GM06990 (cell line): ENCODE results near the gene VDAC1.
"Not testable (repeated sequence)": the region's sequence is repeated elsewhere in the genome, so short reads cannot be mapped to it uniquely, and the experiment has no call there.

Experiments used
- DNase-seq: peaks from one replicate; pipeline ENCODE4 v3.0.0-alpha.2; 2011; ENCODE audit not compliant: insufficient read length; ENCODE audit errors: extremely low read depth
- H3K27me3 ChIP-seq: replicated peaks from 2 replicates; pipeline ENCODE4 v1.6.0; 2011; ENCODE audit warnings: low read length; ENCODE audit not compliant: control insufficient read depth, insufficient read depth
- H3K36me3 ChIP-seq: 2 replicates; pipeline ENCODE4 v1.5.1; 2011; ENCODE audit warnings: low read length; ENCODE audit not compliant: control insufficient read depth, insufficient read depth
- H3K4me3 ChIP-seq: replicated peaks from 2 replicates; pipeline ENCODE4 v1.5.1; 2011; ENCODE audit warnings: low read depth, mild to moderate bottlenecking, control low read depth, low read length
- CTCF ChIP-seq: IDR thresholded peaks from 2 replicates; pipeline ENCODE4 v1.5.1; 2011; ENCODE audit warnings: low read length, control low read depth, mild to moderate bottlenecking, inconsistent platforms; ENCODE audit not compliant: insufficient read depth, poor library complexity, severe bottlenecking

The VDAC1 gene

GRCh38 chr5:134038138-134038537 is 33.4 kb upstream of the VDAC1 start:
- DNase-seq = no peak
- H3K36me3 ChIP-seq = no peaks in the 10 kb centered on the region
- TF ChIP-seq CTCF = no peak
- no peaks in the 10 kb centered on the region for H3K27me3 ChIP-seq
- H3K4me3 ChIP-seq = no peak overlapping the region

- H3K27me3 ChIP-seq = no peaks in the 10 kb centered on the region
- H3K36me3 ChIP-seq = no peaks in the 10 kb centered on the region
- TF ChIP-seq CTCF = no peak
- H3K4me3 ChIP-seq = no peak overlapping the region
- DNase-seq = no peak
Observed at GRCh38 chr5:134037160-134037559, 32.4 kb upstream of the VDAC1 start.

- no peak overlapping the region for H3K4me3 ChIP-seq
- no peak for TF ChIP-seq CTCF
- H3K27me3 ChIP-seq = no peaks in the 10 kb centered on the region
- no peaks in the 10 kb centered on the region for H3K36me3 ChIP-seq
- DNase-seq = no peak
Observed at GRCh38 chr5:134034326-134034725, 29.6 kb upstream of the VDAC1 start.

GRCh38 chr5:134030303-134030964 is 25.7 kb upstream of the VDAC1 start:
- not testable (repeated sequence) for H3K36me3 ChIP-seq, H3K4me3 ChIP-seq, H3K27me3 ChIP-seq
- DNase-seq = peak; percentile 52

- no peak overlapping the region for H3K4me3 ChIP-seq
- H3K36me3 ChIP-seq = no peaks in the 10 kb centered on the region
- no peak for TF ChIP-seq CTCF
- no peak for DNase-seq
- H3K27me3 ChIP-seq = no peaks in the 10 kb centered on the region
Observed at GRCh38 chr5:134029156-134029555, 24.4 kb upstream of the VDAC1 start.

- no peaks in the 10 kb centered on the region for H3K36me3 ChIP-seq
- no peaks in the 10 kb centered on the region for H3K27me3 ChIP-seq
- no peak overlapping the region for H3K4me3 ChIP-seq
- TF ChIP-seq CTCF = no peak
- DNase-seq = no peak
Observed at GRCh38 chr5:134028496-134028895, 23.7 kb upstream of the VDAC1 start.
